ENCODE data around the gene ITGB4. TPM values are rescaled to one million over a fixed set of nuclear protein-coding genes. Genes with fewer than 3 reads are reported as not detected.

The ITGB4 gene
- total and polyA plus RNA-seq, 2 donors (not counting 3 experiments of a cell fraction or from before 2014, with no cell fraction given) = 4.2 to 6.7 TPM

- dilution Hi-C loops (cut with MboI; ENCODE audit: extremely low pct_ligation_motif_present, low sequenced_read_pairs) = no loop called here
- intact Hi-C loops (cut with micrococcal nuclease) = no loop called here
- Histone ChIP-seq H3K4me3 (replicated peaks in 1 of 3; ENCODE audit: insufficient read depth in 1 of 3, low read depth in 1 of 3, low read length in 3 of 3) (no peak overlapping the region), H2AFZ (ENCODE audit: low read depth, low read length) (no peak overlapping the region), H3K9ac (replicated peaks; ENCODE audit: extremely low read depth, insufficient read depth, low read length) (no peak overlapping the region), H3K4me1 (ENCODE audit: control insufficient read depth, extremely low read depth, insufficient read depth, low read length) (no peaks in the 10 kb centered on the region), H3K27ac (ENCODE audit: insufficient read depth, low read depth, low read length) (no peak overlapping the region), H3K9me1 (replicated peaks; ENCODE audit: control insufficient read depth, extremely low read depth, insufficient read depth, low read length) (no peaks in the 10 kb centered on the region), H3K27me3 (ENCODE audit: control insufficient read depth in 2 of 2, insufficient read depth in 2 of 2, low read length in 2 of 2) (no peaks in the 10 kb centered on the region), H3K79me2 (ENCODE audit: control insufficient read depth, insufficient read depth, low read length) (no peaks in the 10 kb centered on the region), H4K20me1 (replicated peaks; ENCODE audit: control insufficient read depth, extremely low read depth, insufficient read depth, low read length) (no peaks in the 10 kb centered on the region), H3K4me2 (ENCODE audit: insufficient read depth, low read length) (no peak overlapping the region), H3K36me3 (ENCODE audit: control insufficient read depth in 2 of 2, extremely low read depth in 1 of 2, insufficient read depth in 2 of 2, low read length in 2 of 2) (no peaks in the 10 kb centered on the region), H3K9me3 (replicated peaks; ENCODE audit: control insufficient read depth, insufficient read depth, low read length) (no peaks in the 10 kb centered on the region)
- ChIA-PET CTCF (interaction anchor here (1.3 to 5.9 kb wide), 7 partner anchors 8 to 106 kb away, joined by 4 to 35 read pairs (median 6); partner anchors contain the start of gene SMIM5), POLR2A (interaction anchor here (1.2 kb wide), 1 partner anchor 72 kb away, joined by 3 read pairs; the partner anchor contains the start of genes RECQL5 and SAP30BP)
- DNase-seq (ENCODE audit: low read depth, low spot score) (no peak), FAIRE-seq (no peak)
- no TSS peak for BruUV-seq (replicated peaks)
- TF ChIP-seq GATA2 (IDR thresholded peaks at IDR 0.05; ENCODE audit: insufficient read depth, insufficient read length, low read depth, low read length) (no peak), POLR2A (IDR thresholded peaks at IDR 0.05; ENCODE audit: low read depth, low read length) (no peak), FOS (IDR thresholded peaks at IDR 0.05; ENCODE audit: borderline replicate concordance, insufficient read depth, low read length) (no peak), MYC (IDR thresholded peaks at IDR 0.05; ENCODE audit: low read depth, low read length) (no peak), EZH2 (IDR thresholded peaks at IDR 0.05; ENCODE audit: borderline replicate concordance, low read depth, low read length, severe bottlenecking) (no peak), POLR2AphosphoS5 (IDR thresholded peaks at IDR 0.05; ENCODE audit: insufficient read depth, low read depth, low read length) (no peak)
- TF ChIP-seq, protein P1, sequence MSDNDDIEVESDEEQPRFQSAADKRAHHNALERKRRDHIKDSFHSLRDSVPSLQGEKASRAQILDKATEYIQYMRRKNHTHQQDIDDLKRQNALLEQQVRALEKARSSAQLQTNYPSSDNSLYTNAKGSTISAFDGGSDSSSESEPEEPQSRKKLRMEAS (IDR thresholded peaks at IDR 0.05; ENCODE audit: insufficient read depth, insufficient read length) = no peak
These were observed 17.9 kb downstream of the ITGB4 start for GRCh38 chr17:75739174-75739573.

GRCh38 chr17:75739801-75740200 lies 18.5 kb downstream of the ITGB4 start:
- Histone ChIP-seq H3K4me3 (replicated peaks in 1 of 3; ENCODE audit: insufficient read depth in 1 of 3, low read depth in 1 of 3, low read length in 3 of 3) (no peak overlapping the region), H3K27me3 (ENCODE audit: control insufficient read depth in 2 of 2, insufficient read depth in 2 of 2, low read length in 2 of 2) (no peaks in the 10 kb centered on the region), H3K4me1 (ENCODE audit: control insufficient read depth, extremely low read depth, insufficient read depth, low read length) (no peaks in the 10 kb centered on the region), H3K9me3 (replicated peaks; ENCODE audit: control insufficient read depth, insufficient read depth, low read length) (no peaks in the 10 kb centered on the region), H2AFZ (ENCODE audit: low read depth, low read length) (no peak overlapping the region), H3K79me2 (ENCODE audit: control insufficient read depth, insufficient read depth, low read length) (no peaks in the 10 kb centered on the region), H3K9me1 (replicated peaks; ENCODE audit: control insufficient read depth, extremely low read depth, insufficient read depth, low read length) (no peaks in the 10 kb centered on the region), H3K4me2 (ENCODE audit: insufficient read depth, low read length) (no peak overlapping the region), H3K36me3 (ENCODE audit: control insufficient read depth in 2 of 2, extremely low read depth in 1 of 2, insufficient read depth in 2 of 2, low read length in 2 of 2) (no peaks in the 10 kb centered on the region), H4K20me1 (replicated peaks; ENCODE audit: control insufficient read depth, extremely low read depth, insufficient read depth, low read length) (no peaks in the 10 kb centered on the region), H3K9ac (replicated peaks; ENCODE audit: extremely low read depth, insufficient read depth, low read length) (no peak overlapping the region), H3K27ac (ENCODE audit: insufficient read depth, low read depth, low read length) (no peak overlapping the region)
- POLR2A ChIA-PET = no interaction called here
- dilution Hi-C loops (cut with MboI; ENCODE audit: extremely low pct_ligation_motif_present, low sequenced_read_pairs) = no loop called here
- DNase-seq (ENCODE audit: low read depth, low spot score) (no peak), FAIRE-seq (no peak)
- BruUV-seq (replicated peaks) = no TSS peak
- intact Hi-C loops (cut with micrococcal nuclease) = no loop called here
- no peak for TF ChIP-seq CTCF (IDR thresholded peaks at IDR 0.05; ENCODE audit: extremely low read depth in 1 of 2, insufficient read depth in 1 of 2, low read depth in 1 of 2, low read length in 2 of 2)
- no peak for TF ChIP-seq GATA2 (IDR thresholded peaks at IDR 0.05; ENCODE audit: insufficient read depth, insufficient read length, low read depth, low read length)
- no peak for TF ChIP-seq POLR2A (IDR thresholded peaks at IDR 0.05; ENCODE audit: low read depth, low read length)
- no peak for TF ChIP-seq JUN (IDR thresholded peaks at IDR 0.05; ENCODE audit: borderline replicate concordance, insufficient read depth, insufficient read length, low read depth)
- TF ChIP-seq EZH2 (IDR thresholded peaks at IDR 0.05; ENCODE audit: borderline replicate concordance, low read depth, low read length, severe bottlenecking) = no peak
- no peak for TF ChIP-seq FOS (IDR thresholded peaks at IDR 0.05; ENCODE audit: borderline replicate concordance, insufficient read depth, low read length)
- no peak for TF ChIP-seq POLR2AphosphoS5 (IDR thresholded peaks at IDR 0.05; ENCODE audit: insufficient read depth, low read depth, low read length)
- no peak for TF ChIP-seq MYC (IDR thresholded peaks at IDR 0.05; ENCODE audit: low read depth, low read length)
- TF ChIP-seq, protein P1 (IDR thresholded peaks at IDR 0.05; ENCODE audit: insufficient read depth, insufficient read length) = no peak
- CTCF ChIA-PET = interaction anchor here (4.2 to 12.2 kb wide), 3 partner anchors 8 to 106 kb away, joined by 34 to 653 read pairs (median 35); partner anchors contain the start of gene SMIM5
